ENCODE data around the gene NGF.

The NGF gene

GRCh38 chr1:115239426-115239825 lies 98.6 kb downstream of the NGF start:
- Histone ChIP-seq H2AFZ (ENCODE audit: low read length) (no peak overlapping the region), H3K4me3 (ENCODE audit: low read length, poor library complexity, severe bottlenecking) (no peak overlapping the region), H3K9ac (ENCODE audit: low read depth, low read length, poor library complexity, severe bottlenecking) (no peak overlapping the region), H4K20me1 (ENCODE audit: insufficient read depth, low read length, poor library complexity, severe bottlenecking) (no peaks in the 10 kb centered on the region), H3K4me1 (ENCODE audit: insufficient read depth, low read length, poor library complexity, severe bottlenecking) (no peaks in the 10 kb centered on the region), H3F3A (ENCODE audit: low read depth) (no peaks in the 10 kb centered on the region), H3K9me3 (ENCODE audit: insufficient read depth, low read depth, low read length) (no peaks in the 10 kb centered on the region), H3K27me3 (ENCODE audit: insufficient read depth, low read length, poor library complexity, severe bottlenecking) (no peaks in the 10 kb centered on the region), H3K36me3 (ENCODE audit: insufficient read depth, low read length) (no peaks in the 10 kb centered on the region), H3K9me2 (replicated peaks; ENCODE audit: low read depth, low read length) (no peaks in the 10 kb centered on the region), H3K79me2 (ENCODE audit: insufficient read depth, low read length) (no peaks in the 10 kb centered on the region), H3K4me2 (ENCODE audit: low read depth, low read length, poor library complexity, severe bottlenecking) (no peak overlapping the region)
- TF ChIP-seq EZH2phosphoT487 (IDR thresholded peaks at IDR 0.05; ENCODE audit: borderline replicate concordance) = no peak
- TF ChIP-seq, protein P1, sequence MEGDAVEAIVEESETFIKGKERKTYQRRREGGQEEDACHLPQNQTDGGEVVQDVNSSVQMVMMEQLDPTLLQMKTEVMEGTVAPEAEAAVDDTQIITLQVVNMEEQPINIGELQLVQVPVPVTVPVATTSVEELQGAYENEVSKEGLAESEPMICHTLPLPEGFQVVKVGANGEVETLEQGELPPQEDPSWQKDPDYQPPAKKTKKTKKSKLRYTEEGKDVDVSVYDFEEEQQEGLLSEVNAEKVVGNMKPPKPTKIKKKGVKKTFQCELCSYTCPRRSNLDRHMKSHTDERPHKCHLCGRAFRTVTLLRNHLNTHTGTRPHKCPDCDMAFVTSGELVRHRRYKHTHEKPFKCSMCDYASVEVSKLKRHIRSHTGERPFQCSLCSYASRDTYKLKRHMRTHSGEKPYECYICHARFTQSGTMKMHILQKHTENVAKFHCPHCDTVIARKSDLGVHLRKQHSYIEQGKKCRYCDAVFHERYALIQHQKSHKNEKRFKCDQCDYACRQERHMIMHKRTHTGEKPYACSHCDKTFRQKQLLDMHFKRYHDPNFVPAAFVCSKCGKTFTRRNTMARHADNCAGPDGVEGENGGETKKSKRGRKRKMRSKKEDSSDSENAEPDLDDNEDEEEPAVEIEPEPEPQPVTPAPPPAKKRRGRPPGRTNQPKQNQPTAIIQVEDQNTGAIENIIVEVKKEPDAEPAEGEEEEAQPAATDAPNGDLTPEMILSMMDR (conservative IDR thresholded peaks at IDR 0.05; ENCODE audit: low read length) = no peak

- Histone ChIP-seq H4K20me1 (ENCODE audit: insufficient read depth, low read length, poor library complexity, severe bottlenecking) (no peaks in the 10 kb centered on the region), H3K4me2 (ENCODE audit: low read depth, low read length, poor library complexity, severe bottlenecking) (no peak overlapping the region), H3K4me1 (ENCODE audit: insufficient read depth, low read length, poor library complexity, severe bottlenecking) (peaks cover 2% of the 10 kb centered on the region), H3K9ac (ENCODE audit: low read depth, low read length, poor library complexity, severe bottlenecking) (no peak overlapping the region), H3K9me2 (replicated peaks; ENCODE audit: low read depth, low read length) (no peaks in the 10 kb centered on the region), H3F3A (ENCODE audit: low read depth) (no peaks in the 10 kb centered on the region), H3K36me3 (ENCODE audit: insufficient read depth, low read length) (no peaks in the 10 kb centered on the region), H3K27me3 (ENCODE audit: insufficient read depth, low read length, poor library complexity, severe bottlenecking) (no peaks in the 10 kb centered on the region), H3K79me2 (ENCODE audit: insufficient read depth, low read length) (no peaks in the 10 kb centered on the region), H3K4me3 (ENCODE audit: low read length, poor library complexity, severe bottlenecking) (no peak overlapping the region), H3K9me3 (ENCODE audit: insufficient read depth, low read depth, low read length) (no peaks in the 10 kb centered on the region), H2AFZ (ENCODE audit: low read length) (no peak overlapping the region)
- TF ChIP-seq EZH2phosphoT487 (IDR thresholded peaks at IDR 0.05; ENCODE audit: borderline replicate concordance) = no peak
- TF ChIP-seq, protein P1 (conservative IDR thresholded peaks at IDR 0.05; ENCODE audit: low read length) = no peak
These were observed 99.0 kb downstream of the NGF start for GRCh38 chr1:115239148-115239422.

DNA sequence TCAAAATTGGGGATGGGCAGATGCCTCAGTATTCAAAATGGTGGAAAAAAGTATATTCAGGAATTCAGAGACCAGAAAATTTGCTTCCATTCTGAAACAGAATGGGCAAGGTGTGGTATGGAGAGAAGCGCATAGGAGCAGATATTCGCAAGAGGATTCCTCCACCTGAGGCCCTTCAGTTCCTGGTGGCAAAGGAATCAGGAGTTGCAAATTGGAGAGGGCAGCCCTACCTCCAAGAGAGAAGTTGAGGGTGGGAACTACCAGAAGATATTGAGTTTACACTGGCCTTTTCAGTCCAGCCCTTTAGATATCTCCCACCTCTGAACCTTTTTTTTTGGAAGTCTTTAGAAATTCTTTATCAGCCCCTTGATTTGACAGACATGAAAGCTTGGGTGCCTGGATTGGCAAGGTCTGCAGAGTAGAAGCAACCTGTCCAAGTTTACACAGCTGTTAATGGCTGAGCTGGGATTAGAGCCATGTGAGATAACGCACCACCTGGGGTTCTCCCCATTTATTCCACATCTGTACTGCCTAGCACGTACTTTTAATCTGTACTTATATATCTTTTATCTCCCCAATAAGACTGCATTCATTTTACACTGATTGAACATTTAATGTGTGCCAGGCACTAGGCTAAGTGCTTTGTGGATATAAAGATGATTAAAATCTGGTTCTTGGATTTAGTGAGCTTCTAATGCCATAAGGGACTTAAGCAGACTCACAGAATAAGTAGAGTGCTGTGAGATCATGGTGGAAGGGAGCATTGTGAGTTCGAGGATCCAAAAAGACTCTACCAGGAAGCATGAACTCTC lies 99.5 kb downstream of the NGF start:
- Histone ChIP-seq H3K4me2 (ENCODE audit: low read depth, low read length, poor library complexity, severe bottlenecking) (no peak overlapping the region), H3K9ac (ENCODE audit: low read depth, low read length, poor library complexity, severe bottlenecking) (no peak overlapping the region), H3K9me3 (ENCODE audit: insufficient read depth, low read depth, low read length) (no peaks in the 10 kb centered on the region), H3K79me2 (ENCODE audit: insufficient read depth, low read length) (no peaks in the 10 kb centered on the region), H3K4me1 (ENCODE audit: insufficient read depth, low read length, poor library complexity, severe bottlenecking) (peaks cover 7% of the 10 kb centered on the region), H3F3A (ENCODE audit: low read depth) (no peaks in the 10 kb centered on the region), H3K27me3 (ENCODE audit: insufficient read depth, low read length, poor library complexity, severe bottlenecking) (no peaks in the 10 kb centered on the region), H4K20me1 (ENCODE audit: insufficient read depth, low read length, poor library complexity, severe bottlenecking) (no peaks in the 10 kb centered on the region), H3K36me3 (ENCODE audit: insufficient read depth, low read length) (no peaks in the 10 kb centered on the region), H2AFZ (ENCODE audit: low read length) (no peak overlapping the region), H3K4me3 (ENCODE audit: low read length, poor library complexity, severe bottlenecking) (no peak overlapping the region), H3K9me2 (replicated peaks; ENCODE audit: low read depth, low read length) (no peaks in the 10 kb centered on the region)
- TF ChIP-seq, protein P1 (conservative IDR thresholded peaks at IDR 0.05; ENCODE audit: low read length) = no peak
- TF ChIP-seq EZH2phosphoT487 (IDR thresholded peaks at IDR 0.05; ENCODE audit: borderline replicate concordance) = no peak
